Neural cell (in vitro differentiated cells): ENCODE measurements around the gene KLF14. TPM values are rescaled to one million over a fixed set of nuclear protein-coding genes. Genes with fewer than 3 reads are reported as not detected.

Experiments
- H2AFZ ChIP-seq: fragments of 200-600, 300-800 bp; sonication (generic), shearing (Covaris generic); 2 replicates; pipeline ENCODE4 v1.6.0; 2014; ENCODE audit warnings: low read depth, mild to moderate bottlenecking, antibody characterized with exemption, low read length, moderate library complexity
- H3F3A ChIP-seq: fragments of 200-600 bp; shearing (Covaris generic); 2 replicates; pipeline ENCODE4 v1.6.1; 2016; ENCODE audit warnings: mild to moderate bottlenecking, moderate library complexity, mixed read lengths, antibody characterized with exemption, low read length; ENCODE audit not compliant: insufficient read depth, poor library complexity, severe bottlenecking
- H3K27ac ChIP-seq: fragments of 200-600, 300-800 bp; sonication (generic), shearing (Covaris generic); 2 replicates; pipeline ENCODE4 v1.5.1; 2014; ENCODE audit warnings: mild to moderate bottlenecking, low read length, moderate library complexity
- H3K27me3 ChIP-seq: fragments of 300-800, 200-600 bp; sonication (generic), shearing (Covaris generic); 2 replicates; pipeline ENCODE4 v1.6.0; 2014; ENCODE audit warnings: mild to moderate bottlenecking, low read depth, low read length, moderate library complexity; ENCODE audit not compliant: insufficient read depth
- H3K36me3 ChIP-seq: fragments of 300-800, 200-600 bp; sonication (generic), shearing (Covaris generic); 2 replicates; pipeline ENCODE4 v1.5.1; 2014; ENCODE audit warnings: mild to moderate bottlenecking, antibody characterized with exemption, low read length, moderate library complexity; ENCODE audit not compliant: insufficient read depth
- H3K4me2 ChIP-seq: fragments of 300-800, 200-600 bp; sonication (generic), shearing (Covaris generic); 2 replicates; pipeline ENCODE4 v1.6.0; 2014; ENCODE audit warnings: mild to moderate bottlenecking, low read length
- H3K4me3 ChIP-seq: fragments of 300-800, 200-600 bp; sonication (generic), shearing (Covaris generic); 2 replicates; pipeline ENCODE4 v1.5.1; 2014; ENCODE audit warnings: mild to moderate bottlenecking, low read length, moderate library complexity
- H3K79me2 ChIP-seq: fragments of 200-600 bp; shearing (Covaris generic); replicated peaks from 2 replicates; pipeline ENCODE4 v1.6.0; 2014; ENCODE audit warnings: mild to moderate bottlenecking, low read length, moderate library complexity; ENCODE audit not compliant: insufficient read depth
- H3K9ac ChIP-seq: fragments of 300-800, 200-600 bp; sonication (generic), shearing (Covaris generic); 2 replicates; pipeline ENCODE4 v1.6.1; 2016; ENCODE audit warnings: mild to moderate bottlenecking, low read length, mixed read lengths
- H3K9me2 ChIP-seq: fragments of 200-600 bp; shearing (Covaris generic); 2 replicates; pipeline ENCODE4 v1.6.1; 2016; ENCODE audit warnings: mild to moderate bottlenecking, low read length, mixed read lengths; ENCODE audit not compliant: insufficient read depth
- H3K9me3 ChIP-seq: fragments of 200-600, 300-800 bp; sonication (generic), shearing (Covaris generic); 2 replicates; pipeline ENCODE4 v1.6.1; 2016; ENCODE audit warnings: mild to moderate bottlenecking, mixed run types, low read length, moderate library complexity, mixed read lengths
- H4K20me1 ChIP-seq: fragments of 200-600 bp; shearing (Covaris generic); 2 replicates; pipeline ENCODE4 v1.6.1; 2016; ENCODE audit warnings: mild to moderate bottlenecking, mixed run types; ENCODE audit not compliant: insufficient read depth
- CTCF ChIP-seq: fragments of 450-650 bp; IDR thresholded peaks from 2 replicates; pipeline ENCODE4 v1.5.1; 2014; ENCODE audit warnings: antibody characterized with exemption, mild to moderate bottlenecking, moderate library complexity; ENCODE audit not compliant: poor library complexity, severe bottlenecking
- EP300 ChIP-seq: fragments of 450-650 bp; conservative IDR thresholded peaks from 2 replicates; pipeline ENCODE4 v1.6.1; 2014; ENCODE audit warnings: antibody characterized with exemption, mild to moderate bottlenecking, moderate library complexity; ENCODE audit not compliant: poor library complexity, severe bottlenecking
- EZH2 ChIP-seq: fragments of 200-600, 300-800 bp; shearing (Covaris generic), sonication (generic); IDR thresholded peaks from 2 replicates; pipeline ENCODE4 v1.6.1; 2014; ENCODE audit warnings: antibody characterized with exemption, low read length, borderline replicate concordance, mild to moderate bottlenecking; ENCODE audit not compliant: insufficient read depth, poor library complexity, severe bottlenecking
- MXI1 ChIP-seq: fragments of 450-650 bp; conservative IDR thresholded peaks from 2 replicates; pipeline ENCODE4 v1.6.1; 2014; ENCODE audit warnings: antibody characterized with exemption, mild to moderate bottlenecking; ENCODE audit not compliant: poor library complexity, severe bottlenecking
- POLR2AphosphoS5 ChIP-seq: IDR thresholded peaks from 2 replicates; pipeline ENCODE4 v1.6.1; 2012
- RAD21 ChIP-seq: fragments of 450-650 bp; conservative IDR thresholded peaks from 2 replicates; pipeline ENCODE4 v1.6.1; 2014; ENCODE audit warnings: antibody characterized with exemption, mild to moderate bottlenecking, moderate library complexity
- REST ChIP-seq: IDR thresholded peaks from 2 replicates; pipeline ENCODE4 v1.6.1; 2012; ENCODE audit warnings: borderline replicate concordance
- SMC3 ChIP-seq: fragments of 450-650 bp; conservative IDR thresholded peaks from 2 replicates; pipeline ENCODE4 v1.6.1; 2014; ENCODE audit warnings: antibody characterized with exemption, mild to moderate bottlenecking, moderate library complexity; ENCODE audit not compliant: poor library complexity
- TAF1 ChIP-seq: IDR thresholded peaks from 2 replicates; pipeline ENCODE4 v1.6.1; 2012; ENCODE audit warnings: low read depth
- polyA plus RNA-seq: library from polyadenylated mRNA; depleted of rRNA; stranded (reverse); fragments of >200 nt; gene quantifications from 2 replicates; pipeline ENCODE4 v1.2.3, GENCODE V29; 2014

Gene KLF14
- polyA plus RNA-seq, 1 donor from 2014 or later: not detected

- Histone ChIP-seq H3K4me3 (no peak overlapping the region), H3K9ac (no peak overlapping the region), H2AFZ (no peak overlapping the region), H3K9me3 (no peaks in the 10 kb centered on the region), H3K4me2 (no peak overlapping the region), H4K20me1 (no peaks in the 10 kb centered on the region), H3K27me3 (no peaks in the 10 kb centered on the region), H3K79me2 (no peaks in the 10 kb centered on the region), H3K36me3 (no peaks in the 10 kb centered on the region), H3K9me2 (no peaks in the 10 kb centered on the region), H3F3A (no peaks in the 10 kb centered on the region), H3K27ac (no peak overlapping the region)
- TF ChIP-seq RAD21: no peak
- TF ChIP-seq EZH2: no peak
Observed at GRCh38 chr7:130750755-130751154, 16.7 kb upstream of the KLF14 start.

GRCh38 chr7:130748531-130749389 lies 14.8 kb upstream of the KLF14 start:
- Histone ChIP-seq H3K4me3 (no peak overlapping the region), H2AFZ (no peak overlapping the region), H3K27me3 (no peaks in the 10 kb centered on the region)

GRCh38 chr7:130741331-130741995 lies 7.5 kb upstream of the KLF14 start:
- no peaks in the 10 kb centered on the region for H3F3A ChIP-seq
- H2AFZ ChIP-seq: no peak overlapping the region
- no peaks in the 10 kb centered on the region for H4K20me1 ChIP-seq
- no peak overlapping the region for H3K4me3 ChIP-seq
- H3K27ac ChIP-seq: no peak overlapping the region
- peaks cover 33% of the 10 kb centered on the region for H3K27me3 ChIP-seq
- TF ChIP-seq EP300: no peak
- H3K79me2 ChIP-seq: no peaks in the 10 kb centered on the region
- no peaks in the 10 kb centered on the region for H3K9me3 ChIP-seq
- H3K9ac ChIP-seq: no peak overlapping the region
- no peak overlapping the region for H3K4me2 ChIP-seq
- H3K9me2 ChIP-seq: no peaks in the 10 kb centered on the region
- H3K36me3 ChIP-seq: no peaks in the 10 kb centered on the region

More at GRCh38 chr7:130748531-130749389, 14.8 kb upstream of the KLF14 start:
- no peaks in the 10 kb centered on the region for H3K36me3 ChIP-seq
- H3K9ac ChIP-seq: no peak overlapping the region
- H3F3A ChIP-seq: no peaks in the 10 kb centered on the region
- H3K79me2 ChIP-seq: no peaks in the 10 kb centered on the region
- no peak for TF ChIP-seq SMC3
- no peak for TF ChIP-seq TAF1
- no peaks in the 10 kb centered on the region for H3K9me3 ChIP-seq
- no peak overlapping the region for H3K27ac ChIP-seq
- no peak overlapping the region for H3K4me2 ChIP-seq
- no peaks in the 10 kb centered on the region for H4K20me1 ChIP-seq
- H3K9me2 ChIP-seq: no peaks in the 10 kb centered on the region

- Histone ChIP-seq H3K79me2 (no peaks in the 10 kb centered on the region), H3K4me3 (no peak overlapping the region), H3K9ac (no peak overlapping the region), H3K9me2 (no peaks in the 10 kb centered on the region), H3K36me3 (no peaks in the 10 kb centered on the region), H3K9me3 (no peaks in the 10 kb centered on the region), H3K27me3 (peaks cover 42% of the 10 kb centered on the region), H3K4me2 (no peak overlapping the region), H4K20me1 (no peaks in the 10 kb centered on the region), H2AFZ (no peak overlapping the region), H3F3A (no peaks in the 10 kb centered on the region), H3K27ac (no peak overlapping the region)
- no peak for TF ChIP-seq REST
- no peak for TF ChIP-seq EP300
- TF ChIP-seq SMC3: no peak
- TF ChIP-seq POLR2AphosphoS5: no peak
- TF ChIP-seq RAD21: no peak
- no peak for TF ChIP-seq EZH2
- no peak for TF ChIP-seq TAF1
- TF ChIP-seq MXI1: no peak
- TF ChIP-seq CTCF: no peak
Observed at GRCh38 chr7:130740606-130741005, 6.6 kb upstream of the KLF14 start.
